Mesothelial cell of epicardium (in vitro differentiated cells): ENCODE data around the gene KIAA0513. TPM values are rescaled to one million over a fixed set of nuclear protein-coding genes. Genes with fewer than 3 reads are reported as not detected.

Source experiments
- DNase-seq, 2 experiments: peaks; one replicate each; pipeline ENCODE4 v3.0.0; 2021; ENCODE audit warnings: low spot score in 2 of 2; ENCODE audit not compliant: unreplicated experiment in 2 of 2
- H3K27ac Mint-ChIP-seq: 2 replicates; pipeline ENCODE4 v1.8.0; 2021; ENCODE audit warnings: mixed read lengths
- H3K27me3 Mint-ChIP-seq: 2 replicates; pipeline ENCODE4 v1.8.0; 2021; ENCODE audit warnings: low read depth, mixed read lengths
- H3K36me3 Mint-ChIP-seq: 2 replicates; pipeline ENCODE4 v1.8.0; 2021; ENCODE audit warnings: mixed read lengths
- H3K4me1 Mint-ChIP-seq: 2 replicates; pipeline ENCODE4 v1.8.0; 2021; ENCODE audit warnings: mixed read lengths
- H3K4me3 Mint-ChIP-seq: 2 replicates; pipeline ENCODE4 v1.8.0; 2021; ENCODE audit warnings: mild to moderate bottlenecking, moderate library complexity, mixed read lengths
- H3K9me3 Mint-ChIP-seq: 2 replicates; pipeline ENCODE4 v1.8.0; 2021; ENCODE audit warnings: mixed read lengths
- CTCF ChIP-seq: fragments of 200-600 bp; sonication (generic); IDR thresholded peaks from one replicate; pipeline ENCODE4 v1.5.0; 2021; ENCODE audit warnings: antibody characterized with exemption; ENCODE audit not compliant: unreplicated experiment
- total RNA-seq: library from RNA; stranded (reverse); gene quantifications from 3 replicates; pipeline ENCODE4 v1.2.1, GENCODE V29; 2021

KIAA0513 gene
- total RNA-seq, 1 donor from 2014 or later, result 6.8 TPM

DNA sequence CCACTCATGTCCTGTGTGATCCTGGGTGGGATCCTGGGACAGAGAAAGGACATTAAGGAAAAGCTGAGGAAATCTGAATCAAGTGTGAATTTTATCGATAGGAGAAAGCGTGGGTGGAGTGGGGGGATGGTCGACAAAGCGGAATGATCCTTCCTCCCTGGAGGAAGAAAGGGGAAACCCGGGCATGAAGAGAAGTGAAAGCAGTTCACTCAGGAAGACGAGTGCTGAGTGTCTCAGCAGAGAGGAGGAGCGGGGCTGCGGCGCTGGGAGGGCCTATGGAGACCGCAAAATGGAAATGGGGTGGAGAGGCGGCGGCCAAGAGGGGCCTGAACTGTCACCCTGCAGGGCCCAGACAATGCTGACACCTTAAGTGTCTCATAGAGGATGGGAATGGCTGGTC, 25.0 kb upstream of the KIAA0513 start:
- Mint-ChIP-seq H3K27me3 (no peaks in the 10 kb centered on the region), H3K4me3 (no peak overlapping the region), H3K4me1 (peaks cover 52% of the 10 kb centered on the region), H3K27ac (peak overlapping the region; percentile 33), H3K36me3 (peaks cover 4% of the 10 kb centered on the region), H3K9me3 (no peaks in the 10 kb centered on the region)
- DNase-seq, result no peak
- no peak for TF ChIP-seq CTCF

DNA sequence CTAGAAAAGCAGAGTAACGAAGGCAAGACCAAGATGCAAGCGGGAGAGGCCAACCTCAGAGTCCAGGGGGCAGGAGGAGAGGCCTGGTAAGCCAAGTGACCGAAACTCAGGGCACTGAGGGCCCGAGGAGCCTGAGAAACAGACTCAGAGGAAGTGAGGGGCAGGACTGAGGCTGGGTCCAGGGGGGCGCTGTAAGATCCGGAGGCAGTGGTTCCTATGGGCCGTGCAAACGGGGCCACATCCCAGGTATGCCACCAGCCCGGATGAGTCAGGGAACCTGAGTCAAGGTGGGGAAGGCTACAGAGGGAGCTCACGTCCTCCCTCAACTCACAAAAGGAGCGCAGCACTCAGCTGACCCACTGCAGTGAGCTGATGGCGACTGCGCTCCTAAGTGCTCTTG, 24.5 kb upstream of the KIAA0513 start:
- H3K27ac Mint-ChIP-seq, result peak overlapping the region; percentile 33
- TF ChIP-seq CTCF, result no peak
- no peaks in the 10 kb centered on the region for H3K9me3 Mint-ChIP-seq
- DNase-seq, result no peak
- peaks cover 4% of the 10 kb centered on the region for H3K36me3 Mint-ChIP-seq
- H3K27me3 Mint-ChIP-seq, result no peaks in the 10 kb centered on the region
- H3K4me1 Mint-ChIP-seq, result peaks cover 52% of the 10 kb centered on the region
- H3K4me3 Mint-ChIP-seq, result no peak overlapping the region

DNA sequence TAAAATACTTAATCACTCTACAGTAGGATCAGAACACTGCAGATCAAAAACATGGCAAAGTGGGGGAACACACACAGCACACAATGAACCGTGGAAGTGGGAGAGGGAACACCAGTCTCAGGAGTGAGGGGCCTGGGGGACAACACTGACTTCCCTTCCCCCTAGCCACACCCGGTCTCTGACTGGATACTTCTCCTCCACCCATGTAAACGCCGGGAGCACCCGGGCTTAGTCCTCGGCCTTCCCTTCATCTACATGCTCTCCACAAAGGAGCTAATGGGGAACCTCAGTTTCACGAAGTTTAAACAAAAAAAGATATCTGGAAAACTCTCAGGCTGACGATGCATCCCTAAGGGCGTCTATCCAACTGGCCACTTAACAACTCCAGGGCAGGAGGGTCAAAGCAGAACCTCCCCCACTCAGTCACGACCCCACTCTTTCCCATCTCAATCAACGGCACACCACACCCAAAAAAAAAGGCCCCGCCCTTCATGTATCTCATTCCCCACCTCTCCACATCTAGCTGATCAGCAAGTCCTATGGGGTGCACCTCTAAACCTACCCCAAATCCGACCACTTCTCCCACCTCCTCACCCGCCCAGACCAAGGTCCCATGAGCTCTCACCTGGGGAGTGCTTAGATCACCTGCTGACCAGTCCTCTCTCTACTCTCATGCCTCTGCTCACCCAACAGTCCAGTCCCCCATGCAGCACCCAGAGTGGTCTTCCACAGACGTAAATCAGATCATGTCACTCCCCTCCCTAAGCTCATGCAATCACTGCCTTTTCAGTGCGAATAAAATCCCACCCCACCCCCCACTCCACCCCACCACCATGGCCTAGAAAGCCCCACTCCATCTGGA, 23.6 kb upstream of the KIAA0513 start:
- no peaks in the 10 kb centered on the region for H3K27me3 Mint-ChIP-seq
- H3K9me3 Mint-ChIP-seq, result no peaks in the 10 kb centered on the region
- peaks cover 53% of the 10 kb centered on the region for H3K4me1 Mint-ChIP-seq
- no peak for TF ChIP-seq CTCF
- H3K27ac Mint-ChIP-seq, result peak overlapping the region; percentile 73
- peaks cover 4% of the 10 kb centered on the region for H3K36me3 Mint-ChIP-seq
- DNase-seq, result no peak
- peak overlapping the region; percentile 8 for H3K4me3 Mint-ChIP-seq

GRCh38 chr16:85004587-85005205, 22.9 kb upstream of the KIAA0513 start:
- TF ChIP-seq CTCF, result no peak
- Mint-ChIP-seq H3K27me3 (no peaks in the 10 kb centered on the region), H3K36me3 (no peaks in the 10 kb centered on the region), H3K4me3 (peak overlapping the region; percentile 7), H3K9me3 (no peaks in the 10 kb centered on the region), H3K4me1 (peaks cover 54% of the 10 kb centered on the region), H3K27ac (peak overlapping the region; percentile 95)
- DNase-seq, result no peak

DNA sequence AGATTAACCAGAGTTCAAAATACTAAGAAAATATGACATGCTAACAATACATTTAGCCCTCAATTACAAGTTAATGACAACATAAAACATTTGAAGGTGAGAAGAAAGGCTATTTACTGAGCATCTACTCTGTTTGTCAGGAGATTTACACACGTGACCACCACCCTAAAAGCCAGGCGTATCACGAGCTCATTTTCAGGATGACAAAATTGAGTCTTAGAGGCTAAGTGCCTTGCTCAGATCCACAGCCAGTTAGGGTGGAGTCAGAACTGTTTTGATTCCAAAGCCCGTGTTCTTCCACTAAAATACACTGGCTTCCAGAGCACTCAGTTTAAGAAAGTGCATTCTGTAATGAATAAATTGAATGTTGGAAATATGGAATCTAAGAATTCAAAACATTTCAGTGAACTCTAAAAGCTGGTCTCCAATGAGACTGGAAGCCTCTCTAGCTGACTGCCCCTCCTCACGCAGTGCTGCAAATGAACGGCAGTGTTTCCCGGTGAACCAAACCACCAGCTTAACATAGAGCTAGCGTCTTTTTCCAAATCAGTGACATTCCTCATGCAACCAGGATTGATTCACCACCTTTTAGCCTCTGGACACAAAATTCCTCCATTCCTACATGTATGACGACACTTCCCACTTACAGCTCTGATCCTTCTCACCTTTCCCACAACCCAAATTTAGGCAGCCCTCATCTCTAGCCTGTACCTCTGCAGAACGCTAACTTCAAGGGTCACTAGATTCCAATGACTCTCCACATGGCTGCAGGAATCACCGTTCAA, 22.1 kb upstream of the KIAA0513 start:
- Mint-ChIP-seq H3K4me3 (no peak overlapping the region), H3K9me3 (no peaks in the 10 kb centered on the region), H3K27ac (peak overlapping the region; percentile 95), H3K36me3 (no peaks in the 10 kb centered on the region), H3K27me3 (no peaks in the 10 kb centered on the region), H3K4me1 (peaks cover 58% of the 10 kb centered on the region)
- DNase-seq, result no peak
- TF ChIP-seq CTCF, result no peak
